NCI-H128 (cell line): ENCODE data around the gene SVIP.

Experiments used
- DNase-seq: peaks from one replicate; lab custom pipeline; 2025; ENCODE audit not compliant: unreplicated experiment; lab: John Stamatoyannopoulos, UW

The SVIP gene

DNA sequence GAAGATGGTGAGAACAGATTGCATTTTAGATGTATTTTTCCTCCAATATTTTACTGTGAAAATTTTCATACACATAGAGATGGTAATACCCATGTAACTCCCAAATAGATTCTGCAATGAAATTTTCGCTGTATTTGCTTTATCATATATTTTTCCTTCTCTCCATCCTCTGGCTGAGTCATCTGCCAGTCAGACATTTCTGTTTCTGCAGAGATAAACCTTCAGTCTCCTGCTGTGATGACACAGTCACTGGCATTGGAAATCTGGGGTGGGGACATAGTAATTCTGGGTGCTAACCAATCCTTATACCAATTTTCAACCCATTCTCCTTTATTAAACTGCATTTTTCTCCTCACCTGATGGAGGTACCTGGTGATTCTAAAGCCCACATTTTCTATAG lies 33.7 kb downstream of the SVIP start:
- no peak for DNase-seq

DNA sequence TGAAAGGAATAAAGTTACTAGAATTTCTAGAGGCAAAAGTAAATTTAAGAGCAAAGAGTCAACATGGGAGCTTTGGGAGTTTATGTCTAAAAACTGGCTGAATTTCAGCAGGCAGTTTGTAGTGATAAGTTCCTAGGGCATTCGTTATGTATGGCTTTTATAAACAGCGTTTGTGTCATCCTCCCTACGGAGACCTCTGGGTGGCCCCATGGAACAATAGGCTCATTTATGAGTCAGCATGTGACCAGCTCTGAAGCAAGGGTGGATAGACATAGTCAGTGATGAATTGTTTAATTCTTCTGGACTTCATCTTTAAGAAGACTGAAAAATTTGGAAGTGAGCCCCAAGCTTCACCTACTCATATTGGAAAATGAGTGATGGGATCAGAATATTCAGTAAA lies 37.1 kb downstream of the SVIP start:
- DNase-seq = no peak

DNA sequence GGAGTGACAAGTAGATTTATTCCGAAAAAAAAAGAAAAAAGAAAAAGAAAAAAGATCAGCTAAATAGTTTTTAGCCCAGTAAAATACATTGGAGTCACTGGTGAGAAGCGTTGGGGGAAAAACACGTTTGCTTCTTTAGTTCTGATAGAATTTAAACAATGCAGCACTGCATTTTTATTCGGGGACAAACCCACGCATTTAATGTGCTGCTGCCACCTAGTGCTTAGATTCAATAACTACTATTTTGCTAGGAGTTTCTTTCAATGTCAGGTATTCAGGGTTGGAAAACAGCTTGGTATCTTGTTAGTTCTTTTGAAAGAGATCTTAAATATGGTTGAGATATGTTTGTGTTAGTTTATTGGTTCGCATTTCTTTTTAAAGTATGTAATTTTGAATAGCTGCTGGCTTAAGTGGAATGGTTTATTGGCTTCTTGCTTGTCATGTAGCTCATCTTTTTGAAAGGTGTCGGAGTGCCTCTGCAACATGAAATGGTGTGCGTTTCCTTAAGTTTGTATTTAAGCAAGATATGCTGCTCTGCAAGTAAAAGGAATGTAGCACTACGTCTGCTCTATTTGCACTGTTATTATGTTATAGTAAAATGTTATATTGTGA lies 41.9 kb downstream of the SVIP start:
- peak; percentile 72 for DNase-seq

DNA sequence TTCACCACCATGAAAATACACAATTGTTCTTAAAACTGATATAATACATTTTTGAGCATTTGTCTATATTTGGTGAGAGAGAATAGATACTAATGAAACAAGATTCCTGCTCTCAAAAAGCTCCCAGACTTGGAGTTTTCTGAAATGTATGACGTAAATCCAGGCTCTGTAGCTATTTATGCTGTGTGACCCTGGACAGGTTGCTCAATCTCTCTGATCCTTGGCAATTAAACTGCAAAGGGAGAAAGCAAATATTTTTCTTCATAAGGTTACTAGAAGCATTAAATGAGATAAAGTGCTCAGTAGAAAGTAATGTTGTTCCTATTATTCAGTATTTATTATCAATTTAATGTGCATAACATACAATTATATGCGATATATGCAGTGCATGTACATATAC lies 42.5 kb downstream of the SVIP start:
- DNase-seq = no peak

DNA sequence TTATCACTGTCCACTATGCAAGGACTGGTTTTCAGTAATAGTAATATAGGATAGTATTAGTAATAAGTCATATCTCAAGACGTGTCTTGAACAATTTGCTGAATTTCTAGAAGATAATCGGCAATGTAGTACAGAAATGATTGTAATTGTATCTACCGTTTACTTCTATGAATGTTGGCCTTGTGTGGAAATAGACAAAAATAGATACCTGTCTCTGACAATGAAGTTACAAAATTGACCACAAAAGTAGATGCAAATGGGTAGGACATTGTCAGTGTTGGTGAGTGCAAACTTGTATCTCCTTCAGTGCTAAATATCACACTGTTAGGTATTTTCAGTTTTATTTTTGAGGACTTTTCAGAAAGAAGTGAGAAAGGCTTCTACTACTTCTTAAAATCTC lies 43.1 kb downstream of the SVIP start:
- no peak for DNase-seq

DNA sequence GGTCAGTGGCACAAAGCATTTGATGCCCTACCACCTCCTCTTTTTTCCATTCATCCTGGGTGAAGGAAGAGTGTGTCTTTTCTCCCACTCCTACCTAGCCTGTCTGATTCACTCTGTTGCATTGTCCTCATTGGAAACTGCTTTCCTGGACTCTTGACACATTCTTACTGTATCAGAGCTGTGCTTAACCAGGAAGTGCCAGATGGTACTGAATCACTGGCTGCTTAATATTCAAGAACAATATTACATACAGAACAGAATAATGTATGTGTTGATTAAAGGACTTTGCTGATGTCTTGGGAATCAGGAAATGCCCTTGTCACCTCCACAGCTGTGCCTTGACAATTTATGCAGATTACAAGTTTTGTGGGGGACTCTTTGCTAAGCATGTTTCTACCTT lies 44.4 kb downstream of the SVIP start:
- DNase-seq = no peak

DNA sequence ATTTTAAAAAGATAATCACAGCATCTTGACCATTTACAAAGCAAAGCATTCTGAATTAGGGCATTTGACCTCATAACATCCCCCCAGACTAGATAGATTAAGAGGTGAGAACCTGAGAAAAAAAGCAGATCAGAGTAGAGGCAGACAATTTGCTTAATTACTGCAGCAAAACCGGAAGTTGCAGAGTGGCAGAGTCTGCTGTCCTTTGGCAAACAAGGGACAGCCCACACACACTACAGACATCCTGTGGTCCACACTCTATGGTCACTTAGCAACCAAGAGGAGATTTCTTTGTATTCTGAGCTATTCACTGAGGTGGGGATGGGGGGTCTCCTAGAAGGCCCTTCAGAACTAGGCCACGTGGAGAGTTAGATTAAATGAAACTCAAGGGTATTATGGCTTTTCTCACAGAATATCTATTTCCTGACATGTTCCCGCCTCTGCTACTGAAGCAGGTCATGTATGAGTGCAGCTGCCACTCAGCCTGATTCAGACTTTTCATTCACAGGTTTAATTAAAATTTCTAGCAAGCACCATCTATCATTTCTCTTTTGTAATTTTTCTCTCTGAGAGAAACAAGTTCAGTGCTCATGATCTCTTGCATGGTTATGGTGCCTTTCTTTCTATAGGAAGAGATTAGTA lies 48.5 kb downstream of the SVIP start:
- no peak for DNase-seq

DNA sequence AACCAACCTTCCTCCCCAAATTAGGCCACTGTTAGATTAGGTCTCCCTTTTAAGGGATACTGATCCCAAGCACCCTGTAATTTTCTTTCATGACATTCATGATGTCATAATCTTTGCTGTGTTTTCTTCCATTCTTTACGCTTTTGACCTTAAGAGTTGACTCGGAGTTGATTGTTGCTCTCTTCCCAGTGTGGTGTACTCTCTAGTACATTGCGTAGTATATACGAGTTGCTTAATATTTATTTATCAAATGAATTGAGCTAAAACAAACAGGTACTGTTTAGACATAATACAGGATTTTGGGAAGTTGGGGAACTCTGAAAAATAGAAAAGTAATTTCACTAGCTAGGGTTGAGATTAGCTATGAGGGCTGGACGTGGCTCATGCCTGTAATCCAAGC lies 49.8 kb downstream of the SVIP start:
- DNase-seq = no peak

DNA sequence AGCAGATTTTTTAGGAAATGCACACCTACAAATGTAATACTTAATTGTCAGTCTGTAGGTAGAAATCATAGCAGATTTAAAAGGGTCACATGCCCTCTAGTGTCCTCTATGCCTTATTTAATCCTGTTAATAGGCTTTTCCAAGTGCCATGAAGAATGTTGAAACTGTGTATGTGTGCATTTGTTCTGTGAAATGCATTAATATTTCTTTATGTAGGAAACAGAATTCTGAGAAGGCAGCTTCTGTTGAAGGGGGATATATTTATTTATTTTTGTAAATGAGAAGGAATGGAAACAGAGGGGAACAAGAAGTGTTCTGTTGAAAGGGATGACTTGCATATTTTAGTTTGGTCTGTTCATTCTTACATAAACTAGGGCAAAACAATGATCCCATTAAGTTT lies 51.0 kb downstream of the SVIP start:
- no peak for DNase-seq

DNA sequence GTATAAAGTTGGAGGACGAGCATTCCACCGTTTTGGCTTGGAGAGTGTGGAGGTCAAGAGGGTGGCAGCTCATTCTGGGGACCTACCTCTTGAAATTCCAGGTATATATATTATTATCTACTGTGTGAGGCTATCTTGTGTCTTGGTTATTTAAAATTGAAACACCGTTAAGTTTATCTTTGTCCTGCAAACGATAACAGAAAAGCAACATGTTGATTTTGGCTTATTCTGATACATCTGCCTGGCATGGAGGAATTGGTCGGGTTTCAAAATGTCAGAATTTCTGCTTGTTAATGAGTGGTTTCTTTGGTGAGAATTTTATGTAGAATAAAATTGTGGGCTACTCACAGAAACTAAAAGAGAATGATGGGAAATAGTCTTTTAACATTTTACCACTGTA lies 54.4 kb downstream of the SVIP start:
- DNase-seq = no peak

DNA sequence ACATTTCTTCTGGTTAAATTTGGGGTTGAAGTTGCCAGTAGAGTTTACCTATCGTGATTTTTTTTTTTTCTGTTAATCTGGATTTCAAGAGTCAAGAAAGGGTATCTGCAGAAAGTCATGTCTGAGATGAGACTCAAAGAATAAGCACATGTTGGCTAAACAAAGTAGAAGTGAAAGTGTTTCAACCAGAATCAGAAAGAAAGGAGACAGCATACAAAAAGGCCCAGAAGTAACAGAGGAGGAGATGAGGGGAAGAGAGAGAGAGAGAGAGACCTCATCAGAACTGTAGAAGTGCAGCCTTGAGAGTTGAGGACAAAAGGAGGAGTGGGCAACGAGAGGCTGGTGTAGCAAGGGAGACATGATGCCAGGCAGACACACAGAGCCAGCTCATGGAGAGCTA lies 54.9 kb downstream of the SVIP start:
- DNase-seq = no peak

DNA sequence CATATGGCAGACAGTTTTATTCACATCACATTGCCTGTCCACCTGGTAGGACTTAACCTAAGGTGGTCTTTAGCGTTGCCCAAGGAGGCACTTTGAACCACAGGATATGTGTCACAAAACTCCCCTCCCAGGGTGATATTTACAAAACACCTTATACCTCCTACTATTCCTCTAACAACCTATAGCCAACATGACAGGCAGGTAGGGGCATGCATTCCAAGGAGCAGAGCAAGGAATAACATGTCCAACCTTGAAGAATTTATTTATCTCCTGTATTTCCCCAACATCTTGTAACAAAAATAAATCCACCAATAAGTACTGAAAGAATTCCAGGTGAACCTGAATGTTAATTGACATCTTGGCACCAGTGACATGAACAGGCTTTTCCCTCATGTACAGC lies 60.5 kb downstream of the SVIP start:
- no peak for DNase-seq
